GM12801 (cell line): Measurements from ENCODE around the gene RPS19.

Experiments used
- TF ChIP-seq, protein P1 (sequence below): IDR thresholded peaks from one replicate; pipeline ENCODE4 v1.5.1; 2011; ENCODE audit warnings: control low read depth; ENCODE audit not compliant: insufficient read length; ENCODE audit errors: extremely low read depth

The RPS19 gene

DNA sequence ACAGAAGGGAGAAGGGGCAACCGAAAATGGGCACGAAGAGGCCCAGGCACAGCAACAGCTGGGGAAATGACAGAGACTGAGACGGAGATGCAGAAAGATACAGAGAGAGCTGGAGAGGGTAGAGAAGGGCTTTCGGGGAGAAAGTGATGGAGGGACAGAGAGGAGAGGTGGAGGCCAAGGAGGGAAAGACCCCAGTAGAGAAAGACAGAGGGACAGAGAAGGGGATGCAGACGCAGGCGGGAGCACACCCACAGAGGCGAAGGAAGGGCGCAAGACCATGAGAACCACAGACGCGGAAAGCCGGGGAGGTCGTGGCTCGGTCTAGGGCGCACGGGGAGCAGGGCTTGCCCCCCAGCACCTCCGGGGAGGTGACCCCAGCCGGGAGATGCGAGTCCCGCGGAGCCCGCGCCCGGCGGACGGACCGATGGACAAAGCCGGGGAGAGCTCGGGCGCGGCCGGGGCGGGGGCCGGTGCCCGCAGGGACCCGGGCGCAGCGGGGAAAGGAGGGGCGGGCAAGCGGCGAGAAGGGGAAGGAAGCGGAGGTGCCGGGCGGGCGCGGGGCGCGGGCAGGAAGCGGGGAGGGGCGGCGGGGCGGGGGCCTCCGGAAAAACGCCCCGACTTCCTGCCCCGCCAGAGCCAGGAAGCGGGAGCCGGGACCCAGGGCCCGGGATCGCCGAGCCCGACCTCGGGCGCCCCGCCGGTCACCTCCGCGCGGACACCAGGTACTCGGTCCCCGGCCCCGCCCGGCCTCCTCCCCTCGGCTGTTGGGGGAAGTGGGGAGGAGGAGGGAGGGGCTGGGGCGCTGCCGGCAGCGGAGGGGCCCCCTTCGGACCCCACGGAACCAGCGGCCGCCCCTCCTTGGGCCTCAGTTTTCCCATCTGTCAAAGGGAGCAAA is 22.8 kb downstream of the RPS19 start, which contains the start of gene ARHGEF1:
Gene ARHGEF1, plus strand, starts transcription at position 617 of the 895 bp plus-strand sequence. CDS start 4,899 bp downstream, outside the sequence.
- TF ChIP-seq, protein P1, sequence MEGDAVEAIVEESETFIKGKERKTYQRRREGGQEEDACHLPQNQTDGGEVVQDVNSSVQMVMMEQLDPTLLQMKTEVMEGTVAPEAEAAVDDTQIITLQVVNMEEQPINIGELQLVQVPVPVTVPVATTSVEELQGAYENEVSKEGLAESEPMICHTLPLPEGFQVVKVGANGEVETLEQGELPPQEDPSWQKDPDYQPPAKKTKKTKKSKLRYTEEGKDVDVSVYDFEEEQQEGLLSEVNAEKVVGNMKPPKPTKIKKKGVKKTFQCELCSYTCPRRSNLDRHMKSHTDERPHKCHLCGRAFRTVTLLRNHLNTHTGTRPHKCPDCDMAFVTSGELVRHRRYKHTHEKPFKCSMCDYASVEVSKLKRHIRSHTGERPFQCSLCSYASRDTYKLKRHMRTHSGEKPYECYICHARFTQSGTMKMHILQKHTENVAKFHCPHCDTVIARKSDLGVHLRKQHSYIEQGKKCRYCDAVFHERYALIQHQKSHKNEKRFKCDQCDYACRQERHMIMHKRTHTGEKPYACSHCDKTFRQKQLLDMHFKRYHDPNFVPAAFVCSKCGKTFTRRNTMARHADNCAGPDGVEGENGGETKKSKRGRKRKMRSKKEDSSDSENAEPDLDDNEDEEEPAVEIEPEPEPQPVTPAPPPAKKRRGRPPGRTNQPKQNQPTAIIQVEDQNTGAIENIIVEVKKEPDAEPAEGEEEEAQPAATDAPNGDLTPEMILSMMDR = no peak

DNA sequence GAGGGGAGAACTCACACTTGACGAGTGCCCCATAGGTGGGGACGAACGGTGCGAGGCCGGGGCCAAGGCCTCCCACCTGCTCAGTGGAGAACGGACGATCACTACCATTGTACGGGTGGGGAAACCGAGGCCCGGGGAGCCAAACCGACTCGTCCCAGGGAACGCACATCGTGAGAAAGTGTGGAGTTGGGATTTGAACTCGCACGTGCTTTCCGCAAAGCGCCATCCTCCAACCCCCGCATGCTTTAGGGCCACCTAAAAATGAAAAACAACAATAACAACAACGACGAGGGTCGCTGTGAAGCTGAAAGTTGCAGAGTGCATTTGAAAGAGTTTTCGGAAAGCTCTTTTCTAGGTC is 23.4 kb downstream of the RPS19 start:
- TF ChIP-seq, protein P1 = no peak

DNA sequence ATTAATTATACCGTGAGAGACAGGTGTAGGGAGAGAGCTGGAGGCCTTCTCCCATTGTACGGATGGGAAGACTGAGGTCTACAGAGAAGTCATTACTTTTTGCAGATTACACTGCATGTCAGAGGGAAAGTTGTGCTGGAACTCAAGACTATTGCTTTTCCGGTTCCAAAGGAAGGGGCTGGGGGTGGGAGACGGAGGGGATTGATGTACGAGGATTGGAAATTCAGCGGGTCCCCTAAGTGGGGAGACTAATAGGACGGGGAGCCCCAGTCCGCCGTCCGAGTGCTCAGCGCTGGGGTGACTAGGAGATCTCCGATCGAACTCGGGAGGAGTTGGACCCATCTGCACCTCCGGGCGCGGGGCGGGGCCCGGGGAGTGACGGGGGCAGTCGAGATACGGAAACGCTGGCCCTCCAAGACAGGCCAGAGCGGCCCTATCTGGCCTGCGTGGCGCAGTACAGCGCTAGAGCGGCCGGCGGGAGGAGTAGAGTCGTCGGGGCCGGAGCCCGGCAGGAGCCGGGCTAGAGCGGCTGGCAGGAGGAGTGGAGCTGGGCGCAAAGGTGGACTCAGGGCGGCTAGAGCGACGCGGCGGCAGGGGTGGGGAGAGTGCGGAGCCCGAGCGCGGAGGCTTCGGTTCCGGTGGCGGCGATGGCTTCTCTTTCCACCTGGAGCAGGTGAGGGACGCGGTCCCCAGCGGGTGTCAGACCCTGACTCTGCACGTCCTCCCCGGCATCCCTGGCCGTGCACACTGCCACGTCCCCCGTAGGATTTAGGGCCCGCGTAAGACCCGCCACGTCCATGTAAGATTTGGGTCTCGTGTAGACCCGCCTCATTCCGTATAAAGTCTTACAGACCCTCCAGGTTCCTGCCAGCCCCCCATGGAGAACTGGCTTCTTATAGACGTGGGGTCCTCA is 24.0 kb downstream of the RPS19 start:
- TF ChIP-seq, protein P1 = no peak

DNA sequence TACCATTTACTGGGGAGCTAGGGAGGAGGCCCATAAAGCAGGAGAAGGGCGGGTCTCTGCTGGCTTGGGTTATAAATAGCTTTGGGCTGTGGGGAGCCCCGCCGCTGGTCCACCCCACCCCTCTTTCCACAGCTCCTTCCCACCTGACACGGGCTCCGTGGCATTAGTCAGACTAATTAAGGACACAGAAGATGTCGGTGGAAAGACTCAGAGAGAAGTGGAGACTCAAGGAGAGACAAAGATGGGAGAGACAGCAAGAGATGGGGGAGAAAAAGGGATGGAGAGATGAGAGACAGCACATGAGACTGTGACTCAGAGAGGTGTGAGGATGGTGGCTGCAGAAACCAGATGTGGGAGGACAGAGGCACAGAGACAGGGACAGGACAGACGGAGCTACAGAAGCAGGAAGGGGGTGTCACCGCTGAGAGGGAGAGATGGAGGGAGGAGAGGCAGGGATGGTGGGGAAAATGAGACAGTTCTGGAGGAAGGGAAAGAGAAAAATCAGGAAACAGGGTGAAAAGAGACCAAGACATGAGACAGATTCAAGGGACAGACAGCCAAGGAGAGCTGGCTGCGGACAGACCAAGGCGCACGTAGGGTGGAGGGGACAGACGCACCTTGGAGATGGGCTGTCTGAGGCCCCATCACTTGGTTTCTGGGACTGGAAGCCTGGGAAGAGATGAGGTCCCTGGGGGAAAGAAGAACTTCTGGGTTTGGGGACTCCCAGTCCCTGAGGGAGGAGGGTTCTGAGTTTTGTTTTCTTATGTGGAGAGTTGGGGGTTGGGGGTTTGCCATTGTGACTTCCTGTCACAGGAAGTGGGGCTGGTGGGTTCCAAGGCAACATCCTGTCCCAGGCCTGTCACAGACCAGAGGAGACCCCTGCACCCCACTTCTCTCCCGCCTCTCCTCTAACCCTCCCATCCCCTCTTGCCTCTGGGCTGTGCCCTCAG is 27.0 kb downstream of the RPS19 start:
- TF ChIP-seq, protein P1 = no peak

DNA sequence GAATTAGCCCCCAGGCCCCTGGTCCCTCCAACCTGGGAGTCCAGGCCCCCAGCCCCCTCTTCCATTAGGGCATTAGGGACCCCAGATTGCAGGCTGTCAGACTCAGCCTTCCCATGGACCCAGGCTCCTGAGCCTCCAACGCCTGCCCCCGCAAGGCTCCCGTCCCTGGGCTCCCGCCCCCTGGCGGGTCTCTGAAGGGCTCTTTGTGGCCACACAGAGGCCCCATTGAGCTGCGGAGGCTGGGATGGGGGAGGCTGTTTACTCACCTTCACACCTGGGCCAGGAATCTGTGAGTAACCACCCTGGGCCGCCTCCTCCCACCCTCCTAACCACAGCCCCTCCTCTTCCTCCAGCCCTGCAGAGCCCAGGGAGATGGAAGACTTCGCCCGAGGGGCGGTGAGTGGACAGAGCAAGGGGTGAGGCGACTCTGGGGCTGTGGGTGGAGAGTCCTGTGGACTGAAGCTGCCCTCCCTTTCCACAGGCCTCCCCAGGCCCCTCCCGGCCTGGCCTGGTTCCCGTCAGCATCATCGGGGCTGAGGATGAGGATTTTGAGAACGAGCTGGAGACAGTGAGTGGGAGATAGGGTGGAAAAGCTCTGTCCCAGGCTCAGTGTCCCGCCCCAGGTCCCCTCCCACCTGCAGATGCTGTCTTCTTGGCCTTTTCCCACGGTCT is 27.8 kb downstream of the RPS19 start:
- TF ChIP-seq, protein P1 = no peak

DNA sequence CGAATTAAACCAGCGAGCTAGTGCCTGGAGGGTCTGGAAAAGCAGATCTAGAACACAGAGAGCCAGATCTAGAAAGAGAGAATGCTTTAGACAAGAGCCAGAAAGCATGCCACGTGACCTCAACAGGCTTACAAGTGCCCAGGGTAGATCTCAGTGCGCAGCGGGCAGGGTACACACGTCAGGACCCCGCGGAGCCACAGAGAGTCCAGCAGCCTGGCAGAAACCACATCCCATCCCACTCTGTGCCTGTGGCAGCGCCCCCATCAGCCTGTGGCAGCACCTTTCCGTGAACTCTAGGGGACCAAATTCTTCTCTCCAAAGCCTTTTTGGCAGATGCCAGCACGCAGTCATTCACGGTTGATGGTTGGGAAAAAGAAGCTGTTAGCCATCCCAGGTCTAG is 28.9 kb downstream of the RPS19 start:
- TF ChIP-seq, protein P1 = no peak
